Measurements from ENCODE around the gene TBL2. TPM values are rescaled to one million over a fixed set of nuclear protein-coding genes. Genes with fewer than 3 reads are reported as not detected.
"Not testable (repeated sequence)": the region's sequence is repeated elsewhere in the genome, so short reads cannot be mapped to it uniquely, and the experiment has no call there.

TBL2 gene
- total RNA-seq, 2 experiments from 2014 or later: 23.3 to 27.2 TPM

DNA sequence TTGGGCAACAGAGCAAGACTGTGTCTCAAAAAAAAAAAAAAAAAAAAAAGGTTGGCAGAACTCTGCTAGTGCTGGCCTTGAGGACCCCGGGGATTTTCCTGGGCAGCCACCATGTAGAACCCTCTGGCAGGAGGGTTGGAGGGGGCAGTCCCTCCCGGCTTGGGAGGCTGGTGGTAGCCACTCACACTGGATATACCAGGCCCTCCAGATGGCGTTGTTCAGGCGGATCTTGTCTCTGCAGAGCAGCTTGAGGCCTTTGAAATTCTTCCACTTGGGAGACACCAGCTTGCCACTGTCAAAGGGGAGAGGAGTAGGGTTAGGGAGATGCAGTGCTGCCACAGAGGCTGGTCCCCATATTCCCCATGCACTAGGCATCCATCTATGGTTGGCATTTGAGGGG, 37.5 kb upstream of the TBL2 start:
- H3K36me3 Mint-ChIP-seq: no peaks in the 10 kb centered on the region
- no peak for ATAC-seq
- CTCF ChIA-PET: interaction anchor here (0.6 to 1.9 kb wide), 4 partner anchors 27 to 118 kb away, joined by 3 to 5 read pairs (median 4); no protein-coding TSS in a partner anchor
- DNase-seq: no peak
- H3K27me3 Mint-ChIP-seq: peaks cover 29% of the 10 kb centered on the region
- H3K4me3 Mint-ChIP-seq: no peak overlapping the region
- no peak overlapping the region for H3K27ac Mint-ChIP-seq
- no peaks in the 10 kb centered on the region for H3K4me1 Mint-ChIP-seq
- no peaks in the 10 kb centered on the region for H3K9me3 Mint-ChIP-seq (ENCODE audit: low read depth)

GRCh38 chr7:73614937-73615336, 36.6 kb upstream of the TBL2 start:
- peaks cover 34% of the 10 kb centered on the region for H3K27me3 Mint-ChIP-seq
- CTCF ChIA-PET: interaction anchor here (0.7 to 1.9 kb wide), 4 partner anchors 14 to 119 kb away, joined by 3 to 5 read pairs (median 4); no protein-coding TSS in a partner anchor
- H3K27ac Mint-ChIP-seq; DNase-seq; H3K9me3 Mint-ChIP-seq (ENCODE audit: low read depth); H3K36me3 Mint-ChIP-seq; H3K4me1 Mint-ChIP-seq; ATAC-seq; H3K4me3 Mint-ChIP-seq: not testable (repeated sequence)

GRCh38 chr7:73613954-73614735, 35.8 kb upstream of the TBL2 start:
- H3K4me3 Mint-ChIP-seq: no peak overlapping the region
- no peaks in the 10 kb centered on the region for H3K4me1 Mint-ChIP-seq
- no peak for ATAC-seq
- no peaks in the 10 kb centered on the region for H3K36me3 Mint-ChIP-seq
- H3K27me3 Mint-ChIP-seq: peaks cover 37% of the 10 kb centered on the region
- H3K27ac Mint-ChIP-seq: no peak overlapping the region
- no peak for DNase-seq
- no peaks in the 10 kb centered on the region for H3K9me3 Mint-ChIP-seq (ENCODE audit: low read depth)
- CTCF ChIA-PET: interaction anchor here (1.2 to 1.9 kb wide), 3 partner anchors 112 to 120 kb away, joined by 4 to 5 read pairs (median 5); no protein-coding TSS in a partner anchor

- ATAC-seq: no peak
- no peak for DNase-seq
- Mint-ChIP-seq H3K4me1 (no peaks in the 10 kb centered on the region), H3K27me3 (peaks cover 39% of the 10 kb centered on the region), H3K4me3 (no peak overlapping the region), H3K9me3 (ENCODE audit: low read depth) (no peaks in the 10 kb centered on the region), H3K36me3 (no peaks in the 10 kb centered on the region), H3K27ac (no peak overlapping the region)
- CTCF ChIA-PET: interaction anchor here (1.2 to 1.8 kb wide), 3 partner anchors 8 to 122 kb away, joined by 3 to 5 read pairs (median 5); no protein-coding TSS in a partner anchor
Measured at GRCh38 chr7:73612598-73613269, 34.4 kb upstream of the TBL2 start.

DNA sequence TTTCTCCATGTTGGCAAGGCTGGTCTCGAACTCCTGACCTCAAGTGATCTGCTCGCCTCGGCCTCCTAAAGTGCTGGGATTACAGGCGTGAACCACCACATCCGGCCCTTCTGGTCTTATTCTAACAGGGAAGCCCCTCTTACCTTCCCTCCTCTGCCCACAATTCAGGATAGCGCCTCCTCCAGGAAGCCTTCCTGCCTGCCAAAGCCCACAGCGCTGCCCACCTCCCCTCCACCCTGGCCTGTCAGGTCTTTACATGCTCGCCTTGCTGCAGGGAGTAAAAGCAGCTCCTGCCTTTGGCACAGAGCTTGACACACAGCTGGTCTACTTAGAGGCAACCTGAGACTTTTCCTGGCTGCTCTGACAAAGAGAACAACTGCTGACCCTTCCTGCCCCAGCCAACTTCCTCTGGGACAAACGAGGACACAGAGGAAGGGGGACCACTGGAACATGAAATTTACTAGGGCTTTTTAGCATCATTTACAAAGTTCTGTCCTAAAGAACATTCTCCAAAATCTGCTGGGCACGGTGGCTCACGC, 32.7 kb upstream of the TBL2 start:
- DNase-seq: no peak
- ATAC-seq: no peak
- Mint-ChIP-seq H3K9me3 (ENCODE audit: low read depth) (no peaks in the 10 kb centered on the region), H3K27me3 (peaks cover 42% of the 10 kb centered on the region), H3K27ac (no peak overlapping the region), H3K4me3 (no peak overlapping the region), H3K4me1 (no peaks in the 10 kb centered on the region), H3K36me3 (no peaks in the 10 kb centered on the region)
- CTCF ChIA-PET: interaction anchor here (1.4 to 8.9 kb wide), 4 partner anchors 10 to 244 kb away, joined by 3 to 147 read pairs (median 4); partner anchors contain the start of gene ABHD11

GRCh38 chr7:73610105-73610504, 31.7 kb upstream of the TBL2 start:
- DNase-seq (no peak), ATAC-seq (no peak)
- Mint-ChIP-seq H3K9me3 (ENCODE audit: low read depth) (no peaks in the 10 kb centered on the region), H3K4me1 (no peaks in the 10 kb centered on the region), H3K4me3 (no peak overlapping the region), H3K36me3 (no peaks in the 10 kb centered on the region), H3K27ac (no peak overlapping the region), H3K27me3 (peaks cover 42% of the 10 kb centered on the region)
- CTCF ChIA-PET: interaction anchor here (1.1 to 8.9 kb wide), 3 partner anchors 115 to 244 kb away, joined by 4 to 147 read pairs (median 4); partner anchors contain the start of gene ABHD11

DNA sequence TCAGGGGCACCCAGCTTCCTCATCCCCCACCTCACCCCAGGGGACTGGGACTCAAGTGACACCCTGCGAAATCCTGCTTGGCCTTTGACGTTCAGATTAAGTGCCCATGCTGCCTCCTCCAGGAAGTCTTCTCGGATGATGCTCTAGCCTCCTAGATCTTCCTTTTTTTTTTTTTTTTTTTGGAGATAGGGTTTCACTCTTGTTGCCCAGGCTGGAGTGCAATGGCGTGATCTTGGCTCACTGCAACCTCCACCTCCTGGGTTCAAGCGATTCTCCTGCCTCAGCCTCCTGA, 29.3 kb upstream of the TBL2 start:
- H3K27me3 Mint-ChIP-seq: peaks cover 23% of the 10 kb centered on the region
- not testable (repeated sequence) for ATAC-seq; H3K9me3 Mint-ChIP-seq (ENCODE audit: low read depth); DNase-seq; H3K36me3 Mint-ChIP-seq; H3K4me3 Mint-ChIP-seq; H3K27ac Mint-ChIP-seq; H3K4me1 Mint-ChIP-seq
- CTCF ChIA-PET: interaction anchor here (0.7 to 8.9 kb wide), 40 partner anchors 11 to 425 kb away, joined by 3 to 147 read pairs (median 5); partner anchors contain the start of genes ABHD11, MLXIPL, STX1A and TBL2

DNA sequence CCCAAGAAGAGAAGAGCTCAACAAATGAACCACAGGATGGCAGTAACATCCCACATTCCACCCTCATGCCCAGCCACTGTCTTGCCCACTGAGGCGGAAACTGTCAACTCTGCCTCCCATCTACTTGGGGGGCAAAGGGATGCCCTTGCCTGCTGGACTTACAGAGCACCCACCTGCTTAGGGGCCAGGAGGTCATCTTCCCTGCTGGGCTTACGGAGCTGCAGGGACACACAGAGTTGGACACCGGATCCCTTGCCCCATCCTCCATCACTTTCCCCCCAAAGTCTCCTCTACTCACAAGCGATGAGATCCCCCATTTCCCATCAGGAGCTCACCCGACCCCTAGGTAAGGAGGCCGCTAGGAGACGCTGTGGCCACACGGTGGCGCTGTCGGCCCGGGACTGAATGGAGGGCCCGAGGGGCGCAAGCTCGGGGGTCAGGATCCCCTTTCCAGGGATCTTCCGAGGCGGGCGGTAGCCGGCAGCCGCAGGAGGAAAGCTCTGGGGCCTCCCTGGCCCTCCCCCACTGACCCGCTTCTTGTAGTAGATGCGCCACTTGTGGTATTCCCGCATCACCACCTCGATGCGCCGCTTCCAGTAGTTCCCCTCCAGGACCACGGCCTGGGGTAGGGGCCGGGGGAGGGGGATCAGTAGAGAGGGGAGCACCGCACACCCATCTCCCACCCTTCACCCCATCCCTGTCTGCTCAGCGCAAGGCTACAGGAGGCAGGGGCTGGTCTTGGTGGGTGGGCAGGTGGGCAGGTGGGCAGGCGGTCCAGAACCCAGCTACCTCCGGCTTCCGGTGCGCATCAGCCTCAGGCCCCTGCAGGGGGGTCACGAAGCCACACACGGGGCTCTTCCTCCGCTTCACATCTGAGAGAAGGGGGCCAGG, 28.7 kb upstream of the TBL2 start:
- Mint-ChIP-seq H3K27me3 (peaks cover 21% of the 10 kb centered on the region), H3K27ac (no peak overlapping the region), H3K36me3 (no peaks in the 10 kb centered on the region), H3K4me3 (no peak overlapping the region), H3K9me3 (ENCODE audit: low read depth) (no peaks in the 10 kb centered on the region), H3K4me1 (no peaks in the 10 kb centered on the region)
- CTCF ChIA-PET: interaction anchor here (0.7 to 8.9 kb wide), 45 partner anchors 11 to 425 kb away, joined by 3 to 147 read pairs (median 5); partner anchors contain the start of genes ABHD11, MLXIPL, STX1A and TBL2
- peak; percentile 67 for DNase-seq
- ATAC-seq: peak; percentile 81

GRCh38 chr7:73605601-73606220, 27.3 kb upstream of the TBL2 start:
- Mint-ChIP-seq H3K4me3 (no peak overlapping the region), H3K27me3 (peaks cover 15% of the 10 kb centered on the region), H3K9me3 (ENCODE audit: low read depth) (no peaks in the 10 kb centered on the region), H3K4me1 (no peaks in the 10 kb centered on the region), H3K36me3 (no peaks in the 10 kb centered on the region), H3K27ac (no peak overlapping the region)
- DNase-seq (no peak), ATAC-seq (no peak)
- CTCF ChIA-PET: interaction anchor here (0.7 to 8.9 kb wide), 14 partner anchors 16 to 250 kb away, joined by 3 to 147 read pairs (median 10); partner anchors contain the start of genes ABHD11, TBL2 and VPS37D

GRCh38 chr7:73602721-73603651, 24.6 kb upstream of the TBL2 start:
- peaks cover 6% of the 10 kb centered on the region for H3K27me3 Mint-ChIP-seq
- DNase-seq (no peak), ATAC-seq (no peak)
- no peaks in the 10 kb centered on the region for H3K4me1 Mint-ChIP-seq
- H3K27ac Mint-ChIP-seq: no peak overlapping the region
- no peaks in the 10 kb centered on the region for H3K36me3 Mint-ChIP-seq
- CTCF ChIA-PET: interaction anchor here (2.3 to 8.9 kb wide), 2 partner anchors 122 to 133 kb away, joined by 9 to 147 read pairs; partner anchors contain the start of gene ABHD11
- no peaks in the 10 kb centered on the region for H3K9me3 Mint-ChIP-seq (ENCODE audit: low read depth)
- H3K4me3 Mint-ChIP-seq: no peak overlapping the region

- peaks cover 5% of the 10 kb centered on the region for H3K27me3 Mint-ChIP-seq
- H3K4me3 Mint-ChIP-seq: no peak overlapping the region
- H3K9me3 Mint-ChIP-seq (ENCODE audit: low read depth): no peaks in the 10 kb centered on the region
- no peak overlapping the region for H3K27ac Mint-ChIP-seq
- no peaks in the 10 kb centered on the region for H3K4me1 Mint-ChIP-seq
- DNase-seq: no peak
- CTCF ChIA-PET: interaction anchor here (1.3 kb wide), 1 partner anchor 125 kb away, joined by 4 read pairs; no protein-coding TSS in a partner anchor
- no peaks in the 10 kb centered on the region for H3K36me3 Mint-ChIP-seq
- ATAC-seq: no peak
Measured at GRCh38 chr7:73599916-73600315, 21.5 kb upstream of the TBL2 start.

Data from activated CD8-positive, alpha-beta memory T cell treated with anti-CD3 and anti-CD28 coated beads, Interleukin-2, amount 10 ng/mL, durations not matched to agents 7 days and 5 days (primary cell).